ENCODE data around the gene TRIM72.
"Not testable (repeated sequence)": the region's sequence is repeated elsewhere in the genome, so short reads cannot be mapped to it uniquely, and the experiment has no call there.

Gene TRIM72

DNA sequence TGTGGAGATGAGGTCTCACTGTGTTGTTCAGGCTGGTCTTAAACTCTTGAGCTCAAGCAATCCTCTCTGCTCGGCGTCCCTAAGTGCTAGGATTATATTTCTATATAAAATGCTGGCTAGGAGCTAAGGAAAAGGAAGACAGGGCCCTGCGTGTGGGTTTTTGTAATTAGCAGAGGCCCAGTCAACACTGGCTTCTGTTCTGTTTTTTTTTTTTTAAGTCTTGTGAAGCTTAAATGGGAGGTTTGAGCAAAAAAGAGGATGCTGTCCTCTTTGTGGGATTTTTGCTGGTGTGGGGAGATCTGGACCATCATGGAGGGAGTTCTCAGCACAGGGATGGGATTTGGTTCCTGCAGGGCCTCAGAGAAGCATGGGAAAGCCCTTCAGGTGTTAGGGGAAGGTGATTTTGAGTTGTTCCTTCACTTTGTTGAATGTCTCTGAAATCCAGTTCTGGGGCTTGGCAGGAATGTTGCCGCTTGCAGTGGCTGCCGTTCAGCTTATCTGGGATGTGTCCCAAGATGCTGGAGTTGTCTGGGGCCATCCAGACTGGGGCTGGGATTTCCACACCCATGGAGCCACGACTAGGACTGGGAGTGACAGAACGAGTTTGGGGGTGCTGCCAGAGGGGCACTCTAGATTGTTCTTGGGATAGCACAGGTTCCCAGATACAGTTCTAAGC is 15.6 kb upstream of the TRIM72 start:
- H3K4me3 ChIP-seq (replicated peaks; ENCODE audit: low read depth, low read length) = no peak overlapping the region
- TF ChIP-seq, protein P1, sequence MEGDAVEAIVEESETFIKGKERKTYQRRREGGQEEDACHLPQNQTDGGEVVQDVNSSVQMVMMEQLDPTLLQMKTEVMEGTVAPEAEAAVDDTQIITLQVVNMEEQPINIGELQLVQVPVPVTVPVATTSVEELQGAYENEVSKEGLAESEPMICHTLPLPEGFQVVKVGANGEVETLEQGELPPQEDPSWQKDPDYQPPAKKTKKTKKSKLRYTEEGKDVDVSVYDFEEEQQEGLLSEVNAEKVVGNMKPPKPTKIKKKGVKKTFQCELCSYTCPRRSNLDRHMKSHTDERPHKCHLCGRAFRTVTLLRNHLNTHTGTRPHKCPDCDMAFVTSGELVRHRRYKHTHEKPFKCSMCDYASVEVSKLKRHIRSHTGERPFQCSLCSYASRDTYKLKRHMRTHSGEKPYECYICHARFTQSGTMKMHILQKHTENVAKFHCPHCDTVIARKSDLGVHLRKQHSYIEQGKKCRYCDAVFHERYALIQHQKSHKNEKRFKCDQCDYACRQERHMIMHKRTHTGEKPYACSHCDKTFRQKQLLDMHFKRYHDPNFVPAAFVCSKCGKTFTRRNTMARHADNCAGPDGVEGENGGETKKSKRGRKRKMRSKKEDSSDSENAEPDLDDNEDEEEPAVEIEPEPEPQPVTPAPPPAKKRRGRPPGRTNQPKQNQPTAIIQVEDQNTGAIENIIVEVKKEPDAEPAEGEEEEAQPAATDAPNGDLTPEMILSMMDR (IDR thresholded peaks at IDR 0.05; ENCODE audit: low read length, missing control alignments) = no peak
- no peak for DNase-seq (ENCODE audit: low read depth)

DNA sequence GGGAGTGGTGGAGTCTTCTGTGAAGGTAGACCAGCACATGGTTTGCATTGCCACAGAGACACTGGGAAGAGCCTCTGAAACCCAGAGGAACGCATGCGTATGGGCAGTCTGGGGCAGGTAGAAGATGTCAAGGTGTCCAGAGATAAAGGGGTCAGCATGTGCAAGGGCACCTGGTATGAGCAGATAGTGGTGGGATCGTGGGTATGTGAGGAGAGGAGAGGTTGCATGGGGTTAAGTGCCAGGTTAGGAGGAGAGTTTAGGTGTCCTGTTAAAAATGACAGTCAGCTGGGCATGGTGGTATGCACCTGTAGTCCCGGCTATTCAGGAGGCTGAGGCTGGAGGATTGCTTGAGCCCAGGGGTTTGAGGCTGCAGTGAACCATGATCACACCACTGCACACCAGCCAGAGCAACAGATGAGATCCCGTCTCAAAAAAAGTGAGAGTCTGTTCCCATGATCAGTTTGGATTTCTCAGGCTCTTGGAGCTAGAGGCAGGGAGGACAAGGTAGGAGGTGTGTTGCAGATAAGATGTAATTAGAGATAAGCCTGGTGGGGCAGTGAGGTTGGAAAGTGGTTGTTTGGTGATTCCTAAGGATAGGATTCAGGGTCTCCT is 14.4 kb upstream of the TRIM72 start:
- DNase-seq (ENCODE audit: low read depth) = no peak
- no peak overlapping the region for H3K4me3 ChIP-seq (replicated peaks; ENCODE audit: low read depth, low read length)
- TF ChIP-seq, protein P1 (IDR thresholded peaks at IDR 0.05; ENCODE audit: low read length, missing control alignments) = no peak

DNA sequence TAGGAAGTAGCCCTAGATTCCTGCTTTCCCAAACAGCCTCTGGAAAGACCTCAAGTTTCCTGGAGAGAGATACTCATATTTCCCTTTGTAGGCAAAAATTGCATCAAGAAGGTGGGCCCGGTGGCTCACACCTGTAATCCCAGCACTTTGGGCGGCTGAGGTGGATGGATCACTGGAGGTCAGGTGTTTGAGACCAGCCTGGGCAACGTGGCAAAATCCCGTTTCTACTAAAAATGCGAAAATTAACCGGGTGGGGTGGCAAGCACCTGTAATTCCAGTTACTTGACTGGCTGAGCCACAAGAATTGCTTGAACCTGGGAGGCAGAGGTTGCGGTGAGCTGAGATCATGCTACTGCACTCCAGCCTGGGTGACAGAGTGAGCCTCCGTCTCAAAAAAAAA is 13.8 kb upstream of the TRIM72 start:
- DNase-seq (ENCODE audit: low read depth); H3K4me3 ChIP-seq (replicated peaks; ENCODE audit: low read depth, low read length): not testable (repeated sequence)

DNA sequence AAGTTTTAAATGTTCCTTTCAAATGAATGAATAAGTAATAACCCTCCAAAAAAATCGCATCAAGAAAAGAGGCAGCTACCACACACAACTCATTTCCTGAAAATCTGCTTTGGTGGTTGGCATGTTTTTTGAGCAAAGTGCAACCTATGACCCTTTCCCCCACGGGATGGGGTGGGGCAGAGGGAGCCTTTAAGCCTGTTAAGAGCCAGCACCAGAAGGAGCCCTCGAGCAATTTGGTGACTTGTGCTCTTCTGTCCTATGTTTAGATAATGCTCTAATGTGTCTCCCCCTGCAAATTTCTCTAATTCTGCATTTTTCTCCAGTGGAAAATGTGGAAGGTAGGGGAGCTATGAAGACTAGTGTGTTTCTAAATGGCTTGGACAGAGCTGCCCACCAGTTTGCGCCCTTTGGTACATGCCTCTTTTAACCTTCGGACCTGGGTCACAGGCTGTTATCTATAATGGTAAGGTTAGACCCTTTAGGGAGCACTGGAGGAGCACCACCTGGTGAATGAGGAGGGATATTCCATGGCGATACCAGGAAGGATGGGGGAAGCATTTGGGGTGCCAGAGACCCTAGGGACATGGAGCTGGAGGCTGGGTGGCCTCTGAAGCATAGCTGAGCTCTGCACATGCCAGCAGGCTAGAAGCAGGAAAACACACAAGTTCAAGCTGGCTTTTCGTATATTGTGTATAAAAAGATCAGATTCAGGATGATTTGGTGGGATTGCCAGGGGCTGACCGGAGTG is 12.9 kb upstream of the TRIM72 start:
- H3K4me3 ChIP-seq (replicated peaks; ENCODE audit: low read depth, low read length) = peak overlapping the region; percentile 60
- no peak for DNase-seq (ENCODE audit: low read depth)
- TF ChIP-seq, protein P1 (IDR thresholded peaks at IDR 0.05; ENCODE audit: low read length, missing control alignments) = no peak

DNA sequence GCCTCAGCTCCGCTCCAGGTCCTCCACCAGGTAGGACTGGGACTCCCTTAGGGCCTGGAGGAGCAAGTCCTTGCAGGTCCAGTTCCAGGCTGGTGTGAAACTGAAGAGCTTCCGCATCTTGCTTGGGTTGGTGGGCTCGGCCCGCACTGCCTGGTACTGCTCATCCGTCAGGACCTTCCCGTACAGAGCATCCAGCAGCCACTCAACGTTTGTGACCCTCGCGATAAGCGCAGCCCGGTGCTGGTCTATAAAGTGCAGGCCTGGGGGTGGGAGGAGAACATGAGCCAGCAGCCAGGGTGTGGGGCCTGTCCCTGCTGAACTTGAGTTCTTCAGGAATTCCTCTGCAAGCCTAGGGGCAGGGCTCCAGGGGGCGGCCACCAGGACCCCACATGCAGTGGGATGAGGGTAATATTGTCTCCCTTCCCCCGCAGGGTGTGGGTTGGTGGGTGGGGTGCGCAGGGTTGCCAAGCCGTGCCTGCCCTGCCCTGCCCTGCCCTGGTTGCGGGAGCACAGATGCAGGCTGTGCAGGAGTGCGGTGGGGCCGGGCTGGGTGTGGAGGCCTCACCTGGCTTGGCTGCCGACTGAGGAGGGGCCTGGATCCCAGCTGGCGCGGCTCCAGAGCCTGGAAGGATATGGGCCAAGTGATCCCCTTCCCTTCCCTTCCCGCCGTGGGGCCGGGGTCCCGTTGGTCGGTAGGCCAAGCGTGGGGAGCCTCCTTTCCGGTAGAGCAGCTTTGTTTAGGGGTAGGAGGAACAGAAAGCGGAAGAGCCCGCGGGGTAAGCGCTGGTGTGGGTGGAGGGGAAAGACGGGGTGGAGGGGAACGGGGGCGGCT is 12.1 kb upstream of the TRIM72 start:
- TF ChIP-seq, protein P1 (IDR thresholded peaks at IDR 0.05; ENCODE audit: low read length, missing control alignments) = no peak
- H3K4me3 ChIP-seq (replicated peaks; ENCODE audit: low read depth, low read length) = peak overlapping the region; percentile 60
- DNase-seq (ENCODE audit: low read depth) = no peak

DNA sequence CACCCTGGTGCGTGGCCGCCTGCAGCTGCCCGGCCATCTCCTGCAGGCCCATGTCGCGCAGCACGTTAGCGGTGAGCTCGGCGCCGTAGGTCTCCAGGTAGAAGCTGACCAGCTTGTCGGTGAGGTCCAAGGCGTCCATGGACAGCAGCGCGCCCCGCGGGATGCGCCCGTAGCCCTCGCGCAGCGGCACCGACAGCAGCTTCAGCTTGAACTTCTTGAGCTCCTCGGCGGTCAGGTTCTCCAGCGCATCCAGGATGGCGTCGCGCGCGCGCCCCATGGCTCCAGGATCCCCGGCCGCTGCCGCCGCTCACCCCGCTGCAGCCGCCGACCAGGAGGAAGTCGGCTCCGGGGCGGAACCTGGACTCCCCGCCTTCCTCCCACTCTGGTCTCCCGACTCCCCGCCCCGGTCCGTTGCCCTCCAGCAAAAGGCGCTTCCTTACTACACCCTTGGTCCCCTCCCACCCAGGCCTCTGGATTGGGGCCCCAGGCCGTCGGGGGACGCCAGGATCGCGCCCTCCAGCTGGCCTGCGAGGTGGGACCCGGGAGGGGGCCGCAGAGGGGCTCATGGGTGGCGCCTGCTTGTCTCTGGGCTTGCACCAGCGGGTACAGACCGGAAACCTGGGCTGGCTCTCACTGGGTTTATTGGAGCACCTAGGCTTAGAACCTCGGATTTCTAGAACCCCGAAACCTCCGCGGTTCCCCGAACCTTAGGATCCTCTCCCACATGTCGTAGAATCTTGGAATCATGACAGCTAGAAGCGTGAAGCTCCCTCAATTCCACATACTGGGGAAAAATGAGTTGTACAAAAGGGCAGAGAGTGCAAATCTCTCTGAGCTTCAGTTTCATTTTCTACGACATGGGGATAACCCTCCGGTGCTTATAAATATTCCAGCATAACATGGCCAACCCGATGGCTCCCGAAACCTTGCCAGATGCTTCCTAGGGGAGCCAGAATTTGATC is 11.2 kb upstream of the TRIM72 start, which contains the start of gene PYCARD:
Gene PYCARD (minus strand): TSS at position 347 of the 962 bp plus-strand sequence. CDS start 70 bp downstream, at position 277.
- peak within 1 kb of the TSS; percentile 60 for H3K4me3 ChIP-seq (replicated peaks; ENCODE audit: low read depth, low read length)
- peak; percentile 31 for DNase-seq (ENCODE audit: low read depth)
- TF ChIP-seq, protein P1 (IDR thresholded peaks at IDR 0.05; ENCODE audit: low read length, missing control alignments) = no peak

Data from fibroblast of pulmonary artery (primary cell).